ENCODE results near the gene C1QTNF5. TPM values are rescaled to one million over a fixed set of nuclear protein-coding genes. Genes with fewer than 3 reads are reported as not detected.

Gene C1QTNF5, protein sequence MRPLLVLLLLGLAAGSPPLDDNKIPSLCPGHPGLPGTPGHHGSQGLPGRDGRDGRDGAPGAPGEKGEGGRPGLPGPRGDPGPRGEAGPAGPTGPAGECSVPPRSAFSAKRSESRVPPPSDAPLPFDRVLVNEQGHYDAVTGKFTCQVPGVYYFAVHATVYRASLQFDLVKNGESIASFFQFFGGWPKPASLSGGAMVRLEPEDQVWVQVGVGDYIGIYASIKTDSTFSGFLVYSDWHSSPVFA
- not detected in 5 replicates for total RNA-seq (2022; extraction: Qiagen RNA extraction; ENCODE audit: low read depth)

DNA sequence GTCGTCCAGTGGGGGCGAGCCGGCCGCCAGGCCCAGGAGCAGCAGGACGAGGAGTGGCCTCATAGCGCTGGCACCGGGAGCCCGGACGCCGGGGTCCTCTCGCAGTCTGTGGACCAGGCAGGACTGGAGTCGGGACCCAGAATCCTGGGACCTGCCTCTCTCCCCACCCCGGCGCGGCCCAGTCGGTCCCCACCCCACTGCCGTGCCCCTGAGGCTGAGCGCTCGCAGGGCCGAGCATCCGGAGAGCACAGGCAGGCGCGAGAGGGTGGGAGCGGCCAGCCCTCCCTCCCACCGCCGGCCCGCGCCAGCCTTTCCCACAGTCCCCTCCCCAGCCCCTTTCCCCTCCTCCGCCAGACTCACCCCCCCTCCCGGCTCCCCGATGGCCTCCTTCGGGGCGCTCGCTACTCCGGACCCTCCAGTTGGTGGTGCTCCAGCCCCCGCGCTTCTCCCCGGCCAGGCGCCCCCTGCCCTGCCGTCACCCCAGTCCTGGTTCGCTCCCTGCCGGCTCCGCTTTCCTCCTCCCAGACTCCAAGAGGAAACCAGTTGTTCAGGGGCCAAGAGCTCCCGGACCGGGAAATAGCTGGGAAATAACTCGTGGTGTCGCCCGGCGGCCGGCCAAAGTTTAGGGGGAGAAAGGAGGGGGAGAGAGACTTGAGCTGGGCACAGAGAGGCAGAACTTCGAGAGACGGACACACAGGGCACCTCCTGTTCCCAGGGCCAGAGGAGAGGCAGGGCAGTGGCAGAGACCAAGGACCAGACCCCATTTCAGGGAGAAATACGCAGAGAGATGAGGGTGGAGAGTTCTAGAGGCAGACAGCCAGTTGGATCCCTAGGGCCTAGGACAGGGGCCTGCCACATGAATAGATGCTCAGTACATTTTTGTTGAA, at the start of gene C1QTNF5:
TSS of gene C1QTNF5 (minus strand) at position 549 of the 887 bp plus-strand sequence. CDS start at position 63, 486 bp downstream.

DNA sequence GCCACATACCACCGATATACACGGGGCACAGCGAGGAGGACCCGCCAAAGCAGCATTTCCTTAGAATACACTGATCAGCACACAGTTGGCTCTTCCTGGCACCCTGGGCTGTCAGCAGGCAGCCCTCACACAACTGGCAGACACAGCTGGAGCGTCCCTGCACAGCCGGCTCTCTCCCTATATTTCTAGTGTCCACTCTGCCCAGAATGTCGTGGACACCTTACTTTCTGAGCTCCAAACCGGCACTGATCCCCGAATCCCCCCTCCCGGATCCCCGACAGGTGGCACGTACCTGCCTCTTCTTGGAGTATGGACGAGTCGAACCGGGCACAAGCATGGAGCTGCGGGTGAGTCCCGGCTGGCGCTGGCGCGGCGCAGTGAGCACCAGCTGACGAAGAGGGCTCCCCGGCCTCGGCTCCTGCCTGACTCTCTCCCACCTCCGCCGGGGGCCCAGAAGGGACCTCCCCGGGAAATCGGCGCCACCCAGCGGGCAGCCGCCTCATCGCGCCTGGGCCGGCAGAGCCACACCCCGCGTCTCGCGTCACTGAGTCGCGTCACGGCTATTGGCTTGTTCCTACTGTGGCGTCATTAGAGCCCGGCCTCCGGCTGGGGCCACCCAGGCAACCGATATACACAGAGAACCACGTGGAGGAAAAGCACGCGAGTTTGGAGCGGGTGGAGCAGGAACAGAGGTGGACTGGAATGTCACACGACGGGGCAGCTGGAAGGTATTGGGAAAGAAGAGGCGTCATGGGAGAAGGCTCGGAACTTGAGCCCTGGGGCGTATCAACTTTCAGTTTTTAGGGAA, 40.7 kb upstream of the C1QTNF5 start, which contains the start of gene USP2:
TSS of gene USP2 (minus strand) at position 510 of the 808 bp plus-strand sequence. CDS start 8,210 bp downstream, outside the sequence.

DNA sequence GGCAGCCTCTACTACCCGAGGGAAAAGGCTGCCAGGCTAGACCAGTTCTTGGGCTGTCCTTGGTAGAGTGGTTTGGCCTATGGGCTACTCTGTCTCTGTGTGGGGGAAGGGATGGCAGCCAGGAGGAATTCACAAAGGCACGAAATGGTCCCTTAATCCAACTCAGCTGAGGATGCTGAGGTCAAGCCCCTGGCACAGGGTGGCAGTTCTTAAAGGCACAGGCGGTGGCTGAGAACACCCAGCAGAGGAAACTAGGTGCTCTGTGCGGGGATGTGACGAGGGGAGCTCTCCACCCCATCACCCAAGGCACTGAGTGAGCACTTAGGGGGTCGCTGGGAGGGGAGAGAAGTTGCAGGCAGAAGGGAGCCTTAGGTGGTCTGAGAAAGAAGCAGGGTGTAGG, 5.9 kb upstream of the C1QTNF5 start, which contains the start of gene MFRP:
TSS of gene MFRP (minus strand) at position 101 of the 400 bp plus-strand sequence. CDS start 192 bp downstream, outside the sequence.

DNA sequence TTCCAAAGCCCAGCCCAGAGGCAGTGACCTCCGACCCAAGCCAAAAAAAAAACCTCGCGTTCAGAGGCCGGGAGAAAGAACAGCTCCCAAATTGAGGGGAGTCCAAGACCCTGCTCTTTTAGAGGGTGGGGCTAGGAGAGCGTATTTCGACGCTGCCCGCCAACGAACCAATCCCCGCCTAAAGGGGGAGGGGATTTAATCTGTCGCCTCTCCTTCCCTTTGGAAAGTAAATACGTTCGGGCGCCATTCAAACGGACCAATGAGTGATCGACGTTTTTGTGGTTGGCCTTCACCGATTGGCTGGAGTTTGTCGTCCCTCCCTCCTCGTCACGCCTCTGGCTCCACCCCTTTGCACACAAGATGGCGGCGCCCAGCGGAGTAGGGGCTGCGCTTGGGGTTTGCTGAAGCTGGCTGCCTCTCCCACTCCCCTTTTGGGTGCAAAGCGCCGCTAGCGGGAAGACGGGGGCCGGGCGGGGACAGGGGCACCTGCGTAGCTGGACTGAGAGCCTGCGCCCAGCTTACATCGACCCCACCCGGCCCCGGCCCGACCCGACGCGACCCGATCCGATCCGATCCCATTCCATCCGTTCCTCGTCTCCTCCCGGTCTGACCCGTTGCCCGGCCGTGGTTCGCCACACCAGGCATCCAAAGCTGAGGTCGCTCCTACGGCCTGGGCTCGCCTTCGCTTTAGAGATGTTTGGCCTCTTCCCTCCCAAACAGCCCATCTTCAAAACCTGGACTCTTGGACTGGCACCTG, 6.3 kb downstream of the C1QTNF5 start, which contains the start of gene RNF26:
TSS of gene RNF26 (plus strand) at position 354 of the 757 bp plus-strand sequence. CDS start 596 bp downstream, outside the sequence.

DNA sequence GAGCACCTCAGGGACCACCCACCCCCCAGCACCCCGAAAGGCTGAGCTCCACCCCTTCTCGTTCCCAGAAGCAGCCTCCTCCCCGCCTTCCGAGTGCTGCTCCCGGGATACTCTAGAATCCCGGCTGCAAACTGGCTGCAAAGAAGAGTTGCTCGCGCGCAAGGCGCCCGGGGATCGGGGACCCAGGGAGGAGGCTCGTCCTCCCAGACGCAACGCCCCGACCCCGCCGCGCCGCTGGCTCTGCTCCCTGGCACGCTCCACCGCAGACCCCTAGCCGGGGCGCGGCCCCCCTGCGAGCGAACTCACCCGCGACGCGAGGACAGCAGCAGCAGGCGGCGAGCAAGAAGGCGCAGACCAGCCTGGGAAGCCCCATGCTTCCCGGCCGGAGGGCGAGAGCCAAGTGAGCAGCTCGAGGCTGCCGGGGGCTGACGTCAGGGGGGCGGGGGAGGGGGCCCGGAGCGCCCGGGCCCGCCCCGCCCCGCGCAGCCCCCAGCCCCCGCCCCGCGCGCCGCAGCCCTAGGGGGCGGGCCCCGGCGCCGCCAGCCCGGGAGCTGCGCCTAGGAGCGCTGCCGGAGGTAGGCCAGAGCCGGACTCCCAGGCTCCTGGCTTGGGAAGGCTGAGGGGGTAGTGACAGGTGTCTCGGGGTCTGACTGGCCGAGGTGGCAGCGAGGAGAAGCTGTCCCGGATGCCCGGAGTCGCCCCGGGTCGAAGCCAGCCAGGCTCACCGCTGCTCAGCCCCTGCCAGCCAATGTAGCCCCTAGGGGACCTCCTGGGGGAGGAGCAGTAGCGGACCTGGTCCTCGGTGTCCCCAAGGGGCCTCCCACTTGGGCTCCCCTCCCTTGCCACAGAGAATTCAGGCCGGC, 23.7 kb downstream of the C1QTNF5 start, which contains the start of gene MCAM:
TSS of gene MCAM (minus strand) at position 402 of the 863 bp plus-strand sequence. CDS start at position 373, 29 bp downstream.

Other genes with a start within 250 kb of the C1QTNF5 start
- gene DPAGT1, start 239.0 kb downstream of the C1QTNF5 start, total RNA-seq (2022; extraction: Qiagen RNA extraction; ENCODE audit: low read depth), result 37.5 to 45.6 TPM (median 44.9 TPM) in 5 replicates
- 3.6 to 6.6 TPM (median 6.5 TPM) in 5 replicates for gene C2CD2L, start 233.5 kb downstream of the C1QTNF5 start, total RNA-seq (2022; extraction: Qiagen RNA extraction; ENCODE audit: low read depth)
- gene HINFP, start 219.3 kb downstream of the C1QTNF5 start, total RNA-seq (2022; extraction: Qiagen RNA extraction; ENCODE audit: low read depth), result 7.5 to 11.2 TPM (median 9.5 TPM) in 5 replicates
- gene ABCG4, start 191.8 kb downstream of the C1QTNF5 start, total RNA-seq (2022; extraction: Qiagen RNA extraction; ENCODE audit: low read depth), result 0.11 to 0.45 TPM (median 0.33 TPM) in 5 replicates
- gene NLRX1, start 172.2 kb downstream of the C1QTNF5 start, total RNA-seq (2022; extraction: Qiagen RNA extraction; ENCODE audit: low read depth), result 5.9 to 12.5 TPM (median 10.7 TPM) in 5 replicates
- gene NHERF4, start 155.4 kb downstream of the C1QTNF5 start, total RNA-seq (2022; extraction: Qiagen RNA extraction; ENCODE audit: low read depth), result 0.15 to 0.16 TPM in 2 of 5 replicates, not detected in the others
- 5.1 to 10.3 TPM (median 8.4 TPM) in 5 replicates for gene CBL, start 134.5 kb downstream of the C1QTNF5 start, total RNA-seq (2022; extraction: Qiagen RNA extraction; ENCODE audit: low read depth)
- gene MCAM, start 23.8 kb downstream of the C1QTNF5 start, total RNA-seq (2022; extraction: Qiagen RNA extraction; ENCODE audit: low read depth), result 7.2 to 12.6 TPM (median 11.3 TPM) in 5 replicates
- 24.5 to 40.8 TPM (median 39.0 TPM) in 5 replicates for gene RNF26, start 6.4 kb downstream of the C1QTNF5 start, total RNA-seq (2022; extraction: Qiagen RNA extraction; ENCODE audit: low read depth)
- not detected in 5 replicates for gene MFRP, start 5.8 kb upstream of the C1QTNF5 start, total RNA-seq (2022; extraction: Qiagen RNA extraction; ENCODE audit: low read depth)
- 0.42 to 1.1 TPM (median 0.70 TPM) in 5 replicates for gene USP2, start 40.8 kb upstream of the C1QTNF5 start, total RNA-seq (2022; extraction: Qiagen RNA extraction; ENCODE audit: low read depth)
- 12.5 to 15.2 TPM (median 13.7 TPM) in 5 replicates for gene THY1, start 82.3 kb upstream of the C1QTNF5 start, total RNA-seq (2022; extraction: Qiagen RNA extraction; ENCODE audit: low read depth)

Measured in A549 treated with ZK216348 at 1 μM for 4 hours (cell line).